Measurements from ENCODE around the gene ZP2.
"Not testable (repeated sequence)": the region's sequence is repeated elsewhere in the genome, so short reads cannot be mapped to it uniquely, and the experiment has no call there.

ZP2 gene

DNA sequence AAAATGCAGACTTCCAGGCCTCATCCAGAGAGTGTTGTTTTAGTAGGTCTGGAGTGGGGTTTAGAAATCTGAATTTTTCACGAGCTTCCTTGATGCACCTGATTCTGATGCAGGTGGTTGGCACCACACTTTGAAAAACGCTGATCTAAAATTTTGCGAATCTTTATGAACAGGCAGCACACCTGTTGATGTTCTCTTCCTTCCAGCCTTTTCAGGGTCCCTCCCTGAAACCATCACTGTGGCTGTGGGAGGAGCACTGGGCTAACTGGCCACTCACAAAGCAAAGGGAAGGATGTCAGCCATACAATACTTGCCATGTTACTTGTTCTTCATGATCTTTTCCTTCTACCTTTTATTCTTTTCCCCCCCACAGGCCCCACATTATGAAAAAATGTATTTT, 38.7 kb downstream of the ZP2 start:
- TF ChIP-seq CTCF (IDR thresholded peaks at IDR 0.05) (no peak), ZFX (IDR thresholded peaks at IDR 0.05; ENCODE audit: borderline replicate concordance) (no peak)
- no peak overlapping the region for H3K27ac ChIP-seq

- not testable (repeated sequence) for H3K27ac ChIP-seq
Measured at GRCh38 chr16:21170116-21170515, 41.3 kb downstream of the ZP2 start.

- no peak overlapping the region for H3K27ac ChIP-seq
- TF ChIP-seq ZFX (IDR thresholded peaks at IDR 0.05; ENCODE audit: borderline replicate concordance) (no peak), CTCF (IDR thresholded peaks at IDR 0.05) (no peak)
Measured at GRCh38 chr16:21169249-21169981, 42.0 kb downstream of the ZP2 start.

GRCh38 chr16:21167929-21168602, 43.3 kb downstream of the ZP2 start:
- TF ChIP-seq ZFX (IDR thresholded peaks at IDR 0.05; ENCODE audit: borderline replicate concordance) (no peak), CTCF (IDR thresholded peaks at IDR 0.05) (no peak)
- no peak overlapping the region for H3K27ac ChIP-seq

DNA sequence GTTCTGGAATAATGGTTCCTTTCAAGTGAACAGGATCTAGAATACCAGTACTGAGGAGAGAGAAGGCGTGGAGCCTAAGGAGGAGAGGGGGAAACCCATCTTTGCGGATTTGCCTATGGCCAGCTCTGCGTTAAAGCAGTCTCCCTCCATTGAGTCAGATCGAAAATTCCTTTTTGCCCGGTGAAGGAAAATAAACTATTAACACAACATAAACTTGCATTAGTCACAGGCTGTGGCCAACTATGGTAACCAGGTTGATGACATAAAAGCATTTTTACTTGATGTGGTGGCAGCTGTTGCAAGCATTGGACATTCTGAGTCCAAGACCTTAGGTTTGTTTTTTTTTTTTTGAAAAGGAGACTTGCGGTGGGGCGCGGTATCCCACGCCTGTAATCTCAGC, 44.0 kb downstream of the ZP2 start:
- no peak overlapping the region for H3K27ac ChIP-seq
- no peak for TF ChIP-seq CTCF (IDR thresholded peaks at IDR 0.05)

- no peak overlapping the region for H3K27ac ChIP-seq
- no peak for TF ChIP-seq CTCF (IDR thresholded peaks at IDR 0.05)
- TF ChIP-seq ZFX (IDR thresholded peaks at IDR 0.05; ENCODE audit: borderline replicate concordance), result no peak
Measured at GRCh38 chr16:21166561-21166961, 44.8 kb downstream of the ZP2 start.

DNA sequence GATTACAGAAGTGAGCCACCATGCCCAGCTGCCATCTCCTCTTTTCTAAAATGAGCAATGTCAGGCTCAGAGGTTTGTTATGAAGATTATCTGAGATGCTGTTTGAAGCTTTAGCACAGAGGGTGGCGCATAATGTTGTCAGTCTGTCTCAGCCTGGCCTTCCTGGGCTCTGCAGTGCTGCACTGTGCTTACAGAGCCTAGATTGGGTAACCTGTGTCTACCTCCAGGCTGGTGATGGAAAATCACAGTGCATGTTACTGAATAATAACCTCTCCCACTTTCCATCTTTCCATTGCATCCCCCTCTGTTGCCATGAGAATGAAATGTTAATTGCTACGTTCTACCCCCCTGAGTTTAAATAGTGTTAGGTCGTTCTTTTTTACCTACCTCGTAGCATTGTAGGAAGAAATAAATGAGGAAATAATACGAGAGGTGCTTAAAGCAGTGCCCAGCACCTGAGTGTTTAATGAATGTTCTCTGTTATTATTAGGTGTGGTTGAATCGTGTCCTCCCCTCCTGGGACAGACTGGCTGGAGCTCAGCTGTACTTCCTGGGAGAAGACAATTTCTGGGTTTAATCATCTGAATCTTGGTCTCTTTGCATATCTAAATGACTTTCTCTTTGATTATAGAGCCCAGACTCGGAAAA, 46.7 kb downstream of the ZP2 start:
- H3K27ac ChIP-seq, result no peak overlapping the region
- TF ChIP-seq CTCF (IDR thresholded peaks at IDR 0.05), result no peak
- TF ChIP-seq ZFX (IDR thresholded peaks at IDR 0.05; ENCODE audit: borderline replicate concordance), result no peak
